Small intestine (tissue), 7 donors: ENCODE measurements around the gene RPS4Y2. TPM values are rescaled to one million over a fixed set of nuclear protein-coding genes. Genes with fewer than 3 reads are reported as not detected.
A peak's percentile ranks its signal among the peaks of the same experiment; 100 is the strongest.

Source experiments
- DNase-seq, 2 donors: peaks; one replicate each; pipeline versions ENCODE4 v3.0.0 to v3.0.0-alpha.2; 2013
- FAIRE-seq: peaks from 2 replicates; lab custom pipeline; 2012; peaks lifted over from hg19 to GRCh38; lab: Jason Lieb, UNC
- H3K27ac ChIP-seq, 3 donors: one replicate each; pipeline ENCODE4 v1.5.1; 2013; ENCODE audit warnings: low read length in 2 of 3, mild to moderate bottlenecking in 2 of 3, control low read depth in 1 of 3, inconsistent platforms in 1 of 3, low read depth in 1 of 3, moderate library complexity in 1 of 3
- H3K27me3 ChIP-seq, 3 donors: one replicate each; pipeline ENCODE4 v1.6.1; 2013; ENCODE audit warnings: low read length in 3 of 3, inconsistent platforms in 1 of 3; ENCODE audit not compliant: control insufficient read depth in 3 of 3, insufficient read depth in 3 of 3
- H3K36me3 ChIP-seq, 3 donors: one replicate each; pipeline ENCODE4 v1.6.1; 2013; ENCODE audit warnings: low read length in 3 of 3, inconsistent platforms in 1 of 3, low read depth in 1 of 3, mild to moderate bottlenecking in 1 of 3, moderate library complexity in 1 of 3; ENCODE audit not compliant: control insufficient read depth in 3 of 3, insufficient read depth in 2 of 3
- H3K4me1 ChIP-seq, 3 donors: one replicate each; pipeline ENCODE4 v1.6.1; 2013; ENCODE audit warnings: low read length in 2 of 3, inconsistent platforms in 1 of 3, low read depth in 1 of 3, mild to moderate bottlenecking in 1 of 3, moderate library complexity in 1 of 3; ENCODE audit not compliant: control insufficient read depth in 3 of 3, insufficient read depth in 2 of 3
- H3K4me3 ChIP-seq, 3 donors: one replicate each; pipeline ENCODE4 v1.5.1; 2013; ENCODE audit warnings: low read length in 3 of 3, control low read depth in 1 of 3, inconsistent platforms in 1 of 3, low read depth in 1 of 3, mild to moderate bottlenecking in 1 of 3, moderate library complexity in 1 of 3
- H3K9me3 ChIP-seq, 2 donors: one replicate each; pipeline ENCODE4 v1.6.1; 2013; ENCODE audit warnings: low read depth in 1 of 2, low read length in 1 of 2; ENCODE audit not compliant: control insufficient read depth in 2 of 2, insufficient read depth in 1 of 2
- WGBS, 3 donors: extraction: QIAGEN DNeasy Blood & Tissue Kit; methylation state at CpG; one replicate each; pipeline ENCODE4 v1.1.7; 2013; 5-methylcytosine and 5-hydroxymethylcytosine counted together
- polyA plus RNA-seq, 4 donors: library from polyadenylated mRNA; stranded (reverse) in 3 of 4; unstranded in 1 of 4; fragments of 200-250 nt in 3 of 4; fragments of 120-200 nt in 1 of 4; gene quantifications; one replicate each; pipeline versions ENCODE4 v1.2.1 to v1.2.3, GENCODE V29; 2013
- donor health status: healthy with polysubstance abuse.
- donor health status: control.
- donor health status: control.
- donor health status: Bipolar disorder and iron deficiency.
- donor health status: healthy.

The RPS4Y2 gene
- polyA plus RNA-seq, 4 donors: not detected

GRCh38 chrY:20798351-20799049 is 42.6 kb downstream of the RPS4Y2 start:
- WGBS, 3 donors: 72 to 88% methylated on average over 17 to 22 of the region's 22 CpGs; no CpG with 5 or more reads in 1 of the 3 donors
- Histone ChIP-seq H3K4me1 (no peaks in the 10 kb centered on the region), H3K36me3 (no peaks in the 10 kb centered on the region), H3K9me3 (no peaks in the 10 kb centered on the region), H3K27ac (peak overlapping the region in 1 of 3 donors; percentile 5), H3K4me3 (no peak overlapping the region), H3K27me3 (no peaks in the 10 kb centered on the region)
- FAIRE-seq (no peak), DNase-seq (no peak)

GRCh38 chrY:20802659-20803058 is 46.8 kb downstream of the RPS4Y2 start:
- FAIRE-seq: no peak
- Histone ChIP-seq H3K27me3 (no peaks in the 10 kb centered on the region), H3K27ac (no peak overlapping the region), H3K4me1 (no peaks in the 10 kb centered on the region), H3K9me3 (no peaks in the 10 kb centered on the region), H3K4me3 (no peak overlapping the region), H3K36me3 (no peaks in the 10 kb centered on the region)
- 56 to 57% methylated on average over 2 of the region's 2 CpGs; no CpG with 5 or more reads in 1 of the 3 donors for WGBS, 3 donors
- DNase-seq: no peak

- no peak for DNase-seq
- no peak for FAIRE-seq
- Histone ChIP-seq H3K36me3 (no peaks in the 10 kb centered on the region), H3K4me3 (no peak overlapping the region), H3K27me3 (no peaks in the 10 kb centered on the region), H3K4me1 (no peaks in the 10 kb centered on the region), H3K27ac (no peak overlapping the region), H3K9me3 (no peaks in the 10 kb centered on the region)
- 74 to 80% methylated on average over 3 of the region's 3 CpGs; no CpG with 5 or more reads in 1 of the 3 donors for WGBS, 3 donors
These were observed 50.3 kb downstream of the RPS4Y2 start for GRCh38 chrY:20806243-20806642.

- DNase-seq (no peak), FAIRE-seq (no peak)
- Histone ChIP-seq H3K27me3 (no peaks in the 10 kb centered on the region), H3K27ac (no peak overlapping the region), H3K4me1 (no peaks in the 10 kb centered on the region), H3K36me3 (no peaks in the 10 kb centered on the region), H3K9me3 (peaks cover 0 to under 1% of the 10 kb centered on the region in 2 donors), H3K4me3 (no peak overlapping the region)
- 70 to 92% methylated on average over 1 of the region's 1 CpG; no CpG with 5 or more reads in 1 of the 3 donors for WGBS, 3 donors
These were observed 57.6 kb downstream of the RPS4Y2 start for GRCh38 chrY:20813459-20813858.

- no peaks in the 10 kb centered on the region for H3K4me1 ChIP-seq
- WGBS, 3 donors: 96 to 100% methylated on average over 1 of the region's 1 CpG; no CpG with 5 or more reads in 1 of the 3 donors
- FAIRE-seq: no peak
These were observed 58.9 kb downstream of the RPS4Y2 start for GRCh38 chrY:20814794-20815193.

GRCh38 chrY:20817067-20817466 is 61.2 kb downstream of the RPS4Y2 start:
- no peak for DNase-seq
- no peak for FAIRE-seq
- H3K27me3 ChIP-seq: no peaks in the 10 kb centered on the region
- no peak overlapping the region for H3K4me3 ChIP-seq
- 65 to 77% methylated on average over 2 of the region's 2 CpGs; no CpG with 5 or more reads in 1 of the 3 donors for WGBS, 3 donors
- H3K4me1 ChIP-seq: no peaks in the 10 kb centered on the region
- peaks cover 0 to 2% of the 10 kb centered on the region in 2 donors for H3K9me3 ChIP-seq
- no peak overlapping the region for H3K27ac ChIP-seq
- H3K36me3 ChIP-seq: no peaks in the 10 kb centered on the region

More at GRCh38 chrY:20814794-20815193, 58.9 kb downstream of the RPS4Y2 start:
- Histone ChIP-seq H3K36me3 (no peaks in the 10 kb centered on the region), H3K9me3 (peaks cover 0 to 2% of the 10 kb centered on the region in 2 donors), H3K27me3 (no peaks in the 10 kb centered on the region), H3K4me3 (no peak overlapping the region), H3K27ac (no peak overlapping the region)
- no peak for DNase-seq

Other genes with a start within 250 kb of the RPS4Y2 start
- gene EIF1AY, start 180.3 kb upstream of the RPS4Y2 start, polyA plus RNA-seq: 10 to 100 TPM in 3 of 4 donors, not detected in 1; 33.5 to 42.2 (median 39.1) TPM